IMR-90 (cell line): ENCODE results near the gene LPGAT1. TPM values are rescaled to one million over a fixed set of nuclear protein-coding genes. Genes with fewer than 3 reads are reported as not detected.

Experiments
- ATAC-seq: fragments of 200-7000 bp; cut with Tn5 transposase; 2 replicates; pipeline ENCODE4 v1.9.1; 2020; ENCODE audit warnings: low read depth, mild to moderate bottlenecking, moderate library complexity
- BruUV-seq: library from RNA; stranded (reverse); fragments of 400-500 nt; replicated peaks from 2 replicates; lab custom pipeline; 2021; lab: Mats Ljungman, UMichigan
- CTCF ChIA-PET: fragments of 300-600 bp; formaldehyde crosslinking; extraction: SDS; loops from one replicate; lab custom pipeline; 2021; ENCODE audit warnings: antibody characterized with exemption; lab: Yijun Ruan, JAX
- POLR2A ChIA-PET: fragments of 300-600 bp; sonication (Branson Sonifier 250); formaldehyde crosslinking; loops from one replicate; lab custom pipeline; 2022; ENCODE audit warnings: antibody characterized with exemption; ENCODE audit not compliant: unreplicated experiment; lab: Charles Lee
- DNase-seq: peaks from one replicate; pipeline ENCODE4 v3.0.0; 2013
- H2AFZ ChIP-seq: replicated peaks from 2 replicates; pipeline ENCODE3; 2013; ENCODE audit warnings: low read length, mild to moderate bottlenecking; ENCODE audit not compliant: poor library complexity
- H2AK5ac ChIP-seq: 2 replicates; pipeline ENCODE4 v1.6.1; 2013; ENCODE audit warnings: low read depth, low read length, inconsistent platforms
- H2AK9ac ChIP-seq: replicated peaks from 2 replicates; pipeline ENCODE3; 2013; ENCODE audit warnings: mild to moderate bottlenecking, low read depth, low read length, moderate library complexity; ENCODE audit not compliant: poor library complexity
- H2BK120ac ChIP-seq: 2 replicates; pipeline ENCODE4 v1.6.1; 2013; ENCODE audit warnings: low read depth, low read length, inconsistent platforms
- H2BK15ac ChIP-seq: 3 replicates; pipeline ENCODE4 v1.6.1; 2013; ENCODE audit warnings: low read depth, low read length, inconsistent platforms
- H2BK20ac ChIP-seq: 2 replicates; pipeline ENCODE4 v1.6.1; 2013; ENCODE audit warnings: low read depth, mild to moderate bottlenecking, inconsistent platforms, low read length, moderate library complexity
- H2BK5ac ChIP-seq: 2 replicates; pipeline ENCODE4 v1.6.1; 2013; ENCODE audit warnings: mild to moderate bottlenecking, low read depth, low read length, inconsistent platforms; ENCODE audit not compliant: poor library complexity, severe bottlenecking
- H3K14ac ChIP-seq: replicated peaks from 2 replicates; pipeline ENCODE4 v1.6.1; 2013; ENCODE audit warnings: low read depth, low read length, inconsistent platforms
- H3K18ac ChIP-seq: 2 replicates; pipeline ENCODE4 v1.6.1; 2013; ENCODE audit warnings: low read depth, low read length, control low read depth
- H3K23ac ChIP-seq: 2 replicates; pipeline ENCODE4 v1.6.1; 2013; ENCODE audit warnings: low read depth, low read length, inconsistent platforms
- H3K27ac ChIP-seq: 2 replicates; pipeline ENCODE4 v1.5.1; 2013; ENCODE audit warnings: mild to moderate bottlenecking, control low read depth, low read length; ENCODE audit not compliant: insufficient read depth
- H3K27me3 ChIP-seq: 2 replicates; pipeline ENCODE4 v1.6.1; 2013; ENCODE audit warnings: low read length; ENCODE audit not compliant: control insufficient read depth, insufficient read depth
- H3K36me3 ChIP-seq: 2 replicates; pipeline ENCODE4 v1.6.1; 2013; ENCODE audit warnings: low read length, mixed read lengths; ENCODE audit not compliant: control insufficient read depth, insufficient read depth
- H3K4ac ChIP-seq: 2 replicates; pipeline ENCODE4 v1.6.1; 2013; ENCODE audit warnings: low read depth, low read length, inconsistent platforms
- H3K4me1 ChIP-seq: 2 replicates; pipeline ENCODE4 v1.6.1; 2013; ENCODE audit warnings: low read length, mixed read lengths; ENCODE audit not compliant: control insufficient read depth, insufficient read depth
- H3K4me2 ChIP-seq: 2 replicates; pipeline ENCODE4 v1.6.1; 2013; ENCODE audit warnings: low read depth, mild to moderate bottlenecking, control low read depth, low read length, moderate library complexity
- H3K4me3 ChIP-seq: 2 replicates; pipeline ENCODE4 v1.5.1; 2013; ENCODE audit warnings: low read depth, mild to moderate bottlenecking, control low read depth, low read length, moderate library complexity; ENCODE audit not compliant: insufficient read depth
- H3K56ac ChIP-seq: 2 replicates; pipeline ENCODE4 v1.6.1; 2013; ENCODE audit warnings: low read length, inconsistent platforms; ENCODE audit not compliant: insufficient read depth; ENCODE audit errors: extremely low read depth
- H3K79me1 ChIP-seq, 2 experiments: 2 replicates each; pipeline ENCODE4 v1.6.1; 2013; ENCODE audit warnings: low read length in 2 of 2, inconsistent platforms in 1 of 2, low read depth in 1 of 2
- H3K9ac ChIP-seq: 2 replicates; pipeline ENCODE4 v1.6.1; 2013; ENCODE audit warnings: low read depth, low read length, control low read depth
- H3K9me1 ChIP-seq: 2 replicates; pipeline ENCODE4 v1.6.1; 2013; ENCODE audit warnings: low read length, inconsistent platforms; ENCODE audit not compliant: insufficient read depth
- H3K9me3 ChIP-seq: 2 replicates; pipeline ENCODE4 v1.6.1; 2013; ENCODE audit warnings: low read length; ENCODE audit not compliant: control insufficient read depth, insufficient read depth
- H4K20me1 ChIP-seq: 2 replicates; pipeline ENCODE4 v1.6.1; 2013; ENCODE audit warnings: low read length, inconsistent platforms; ENCODE audit not compliant: insufficient read depth
- H4K5ac ChIP-seq: 2 replicates; pipeline ENCODE4 v1.6.1; 2013; ENCODE audit warnings: mild to moderate bottlenecking, low read depth, low read length, control low read depth
- H4K8ac ChIP-seq, 2 experiments: 2 replicates each; pipeline ENCODE4 v1.6.1; 2013; ENCODE audit warnings: low read depth in 2 of 2, low read length in 2 of 2, control low read depth in 1 of 2, inconsistent platforms in 1 of 2
- H4K91ac ChIP-seq: 2 replicates; pipeline ENCODE4 v1.6.1; 2013; ENCODE audit warnings: low read depth, low read length, inconsistent platforms; ENCODE audit not compliant: insufficient read depth
- BHLHE40 ChIP-seq: fragments of 150-350 bp; IDR thresholded peaks from 2 replicates; pipeline ENCODE4 v1.6.1; 2016; ENCODE audit warnings: mild to moderate bottlenecking, low read depth, low read length
- CEBPB ChIP-seq: IDR thresholded peaks from 2 replicates; pipeline ENCODE4 v1.6.1; 2012; ENCODE audit warnings: low read depth, low read length, improper control_type of control experiment
- CHD1 ChIP-seq: IDR thresholded peaks from 2 replicates; pipeline ENCODE4 v1.6.1; 2012; ENCODE audit warnings: low read depth, low read length, improper control_type of control experiment
- CTCF ChIP-seq: conservative IDR thresholded peaks from 2 replicates; pipeline ENCODE4 v1.5.1; 2012; ENCODE audit warnings: mild to moderate bottlenecking, low read depth, low read length, improper control_type of control experiment
- ELK1 ChIP-seq: fragments of 150-350 bp; IDR thresholded peaks from 2 replicates; pipeline ENCODE4 v1.6.1; 2016; ENCODE audit warnings: low read depth, mild to moderate bottlenecking, low read length, moderate library complexity, borderline replicate concordance
- FOS ChIP-seq: fragments of 150-350 bp; IDR thresholded peaks from 2 replicates; pipeline ENCODE4 v1.6.1; 2016; ENCODE audit warnings: low read depth, low read length
- MAFK ChIP-seq: IDR thresholded peaks from 2 replicates; pipeline ENCODE4 v1.6.1; 2012; ENCODE audit warnings: low read depth, low read length, improper control_type of control experiment
- MAZ ChIP-seq: IDR thresholded peaks from 2 replicates; pipeline ENCODE4 v1.6.1; 2012; ENCODE audit warnings: low read depth, mild to moderate bottlenecking, low read length, improper control_type of control experiment, moderate library complexity, borderline replicate concordance
- MXI1 ChIP-seq: IDR thresholded peaks from 2 replicates; pipeline ENCODE4 v1.6.1; 2012; ENCODE audit warnings: low read depth, mild to moderate bottlenecking, low read length, moderate library complexity, borderline replicate concordance
- NFE2L2 ChIP-seq: fragments of 150-350 bp; IDR thresholded peaks from 2 replicates; pipeline ENCODE4 v1.6.1; 2016; ENCODE audit warnings: low read depth, mild to moderate bottlenecking, low read length
- POLR2A ChIP-seq: IDR thresholded peaks from 2 replicates; pipeline ENCODE4 v1.6.1; 2012; ENCODE audit warnings: mild to moderate bottlenecking, low read depth, low read length
- RAD21 ChIP-seq: IDR thresholded peaks from 2 replicates; pipeline ENCODE4 v1.6.1; 2012; ENCODE audit warnings: low read length, improper control_type of control experiment
- RCOR1 ChIP-seq: IDR thresholded peaks from 2 replicates; pipeline ENCODE4 v1.6.1; 2012; ENCODE audit warnings: mild to moderate bottlenecking, low read length, improper control_type of control experiment; ENCODE audit not compliant: insufficient replicate concordance
- WGBS, 2 experiments: methylation state at CpG; one replicate each; pipeline versions ENCODE4 v1.1.5 to v1.1.7; 2013; ENCODE audit warnings: missing lambda C conversion rate in 2 of 2; ENCODE audit not compliant: insufficient read length in 1 of 2; ENCODE audit errors: extremely low coverage in 2 of 2; 5-methylcytosine and 5-hydroxymethylcytosine counted together
- dilution Hi-C: fragments of 300-500 bp; cut with HindIII; formaldehyde crosslinking; loops from one replicate; pipeline ENCODE4 v1.14.3; 2018; ENCODE audit warnings: low sequenced_read_pairs; ENCODE audit not compliant: unreplicated experiment
- in situ Hi-C: fragments of 300-500 bp; cut with MboI; formaldehyde crosslinking; loops from 3 replicates; pipeline ENCODE4 v1.14.3; 2019; ENCODE audit warnings: low sequenced_read_pairs, inconsistent platforms, mixed read lengths
- intact Hi-C: fragments of 100-400 bp; cut with micrococcal nuclease; formaldehyde crosslinking; loops from 2 replicates; pipeline ENCODE4 v1.10.0; 2022
- polyA plus RNA-seq, 3 experiments: library from polyadenylated mRNA; depleted of rRNA; stranded (reverse); fragments of >200 nt; gene quantifications; 2 replicates each; pipeline ENCODE4 v1.2.3, GENCODE V29; 2012; ENCODE audit warnings: low replicate concordance in 1 of 3
- total RNA-seq: library from RNA; depleted of rRNA; stranded (reverse); fragments of >200 nt; gene quantifications from 2 replicates; pipeline ENCODE4 v1.2.3, GENCODE V29; 2012

The LPGAT1 gene
- total and polyA plus RNA-seq, 2 of the 4 experiments (the other 2 are of a cell fraction) = 6.7 to 13.6 TPM

GRCh38 chr1:211737115-211738035 is 93.2 kb downstream of the LPGAT1 start:
- Histone ChIP-seq H3K18ac (no peak overlapping the region), H2AK5ac (no peak overlapping the region), H4K20me1 (no peaks in the 10 kb centered on the region), H3K4me3 (no peak overlapping the region), H3K27me3 (no peaks in the 10 kb centered on the region; the same call in none of the 2 replicates), H3K9me1 (peaks cover 7% of the 10 kb centered on the region; the same call in 1 of the 2 replicates), H2AK9ac (no peak overlapping the region), H3K79me1 (no peaks in the 10 kb centered on the region), H2BK20ac (no peak overlapping the region), H4K8ac (no peak overlapping the region), H3K9ac (no peak overlapping the region), H3K4me1 (peaks cover 6% of the 10 kb centered on the region), H2BK15ac (no peak overlapping the region), H3K27ac (no peak overlapping the region), H3K9me3 (no peaks in the 10 kb centered on the region), H3K56ac (no peak overlapping the region), H3K14ac (no peak overlapping the region), H2AFZ (peak overlapping the region; percentile 55), H3K23ac (no peak overlapping the region), H3K4me2 (no peak overlapping the region), H4K91ac (no peak overlapping the region), H2BK5ac (no peak overlapping the region), H3K4ac (no peak overlapping the region), H4K5ac (no peak overlapping the region), H3K36me3 (no peaks in the 10 kb centered on the region), H2BK120ac (no peak overlapping the region)
- no peak for TF ChIP-seq ELK1
- no peak for TF ChIP-seq CTCF
- TF ChIP-seq MAZ = no peak
- no peak for TF ChIP-seq MXI1
- TF ChIP-seq CEBPB = no peak
- TF ChIP-seq CHD1 = no peak
- TF ChIP-seq POLR2A = no peak
- no peak for TF ChIP-seq RCOR1
- TF ChIP-seq NFE2L2 = no peak
- TF ChIP-seq RAD21 = no peak
- no peak for TF ChIP-seq FOS
- no peak for TF ChIP-seq BHLHE40
- no peak for TF ChIP-seq MAFK
- intact Hi-C loops (no loop called here), in situ Hi-C loops (no loop called here), dilution Hi-C loops (no loop called here)
- DNase-seq = no peak
- no TSS peak for BruUV-seq
- CTCF ChIA-PET = interaction anchor here (1.3 kb wide), 1 partner anchor 24 kb away, joined by 6 read pairs; no protein-coding TSS in a partner anchor
- no peak for ATAC-seq
- WGBS, 2 experiments = no CpG with 5 or more reads among the region's 15 CpGs
- POLR2A ChIA-PET = no interaction called here
